Choroid plexus epithelial cell (primary cell): ENCODE measurements around the gene APBB3.

Source experiments
- DNase-seq: peaks from one replicate; pipeline ENCODE4 v3.0.0-alpha.2; 2010; ENCODE audit warnings: low read depth
- H3K4me3 ChIP-seq: 2 replicates; pipeline ENCODE4 v1.5.1; 2011; ENCODE audit warnings: low read depth, mild to moderate bottlenecking, control low read depth, low read length, moderate library complexity
- TF ChIP-seq, protein P1 (sequence below): conservative IDR thresholded peaks from 2 replicates; pipeline ENCODE4 v1.5.1; 2011; ENCODE audit warnings: low read depth, mild to moderate bottlenecking, control low read depth, inconsistent platforms, low read length, moderate library complexity

APBB3 gene

DNA sequence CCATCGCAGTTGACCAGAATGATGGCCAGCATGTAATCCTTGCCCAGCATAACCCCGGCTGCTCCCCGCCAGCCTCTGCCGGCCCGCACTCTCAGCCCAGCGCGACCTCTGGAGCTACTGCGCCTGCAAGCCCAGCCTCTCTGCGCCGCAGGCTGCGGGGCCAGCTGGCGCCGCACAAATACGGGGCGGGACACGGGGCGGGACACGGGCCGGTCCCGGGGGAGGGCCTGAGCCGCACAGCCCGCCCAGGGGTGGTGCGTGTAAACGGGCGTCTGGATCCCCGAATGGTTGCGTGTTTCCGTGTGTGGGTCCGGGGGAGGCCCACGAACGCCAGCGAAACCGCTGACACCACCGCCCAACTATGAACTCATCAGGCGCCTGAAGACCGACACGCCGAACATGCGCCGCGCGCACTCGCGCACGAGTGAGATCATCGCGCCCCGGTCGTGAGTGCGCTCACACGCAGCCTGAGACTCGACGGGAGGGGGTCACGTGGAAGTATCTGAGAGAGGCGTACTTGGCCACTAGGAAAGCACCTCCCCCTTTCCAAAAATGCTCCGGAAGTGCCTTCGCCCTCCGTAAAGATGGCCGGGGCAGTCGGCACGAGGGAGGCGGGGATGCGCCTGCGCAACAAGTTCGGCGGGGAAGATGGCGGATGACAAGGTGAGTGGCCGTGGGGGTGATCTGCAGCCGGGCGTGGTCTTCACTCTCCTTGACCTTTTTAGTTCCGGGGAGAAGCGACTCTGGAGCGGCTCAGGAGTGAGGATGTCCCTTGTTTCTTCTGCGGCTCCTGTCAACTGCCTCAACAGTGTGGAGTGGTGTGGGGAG, at the start of gene APBB3, which contains the start of gene SLC35A4:
APBB3 (minus strand) TSS at position 403 of the 828 bp plus-strand sequence; CDS start at position 50, 353 bp downstream.
SLC35A4 (plus strand) TSS at position 633 of the 828 bp plus-strand sequence. CDS start 2,342 bp downstream, outside the sequence.
- TF ChIP-seq, protein P1, sequence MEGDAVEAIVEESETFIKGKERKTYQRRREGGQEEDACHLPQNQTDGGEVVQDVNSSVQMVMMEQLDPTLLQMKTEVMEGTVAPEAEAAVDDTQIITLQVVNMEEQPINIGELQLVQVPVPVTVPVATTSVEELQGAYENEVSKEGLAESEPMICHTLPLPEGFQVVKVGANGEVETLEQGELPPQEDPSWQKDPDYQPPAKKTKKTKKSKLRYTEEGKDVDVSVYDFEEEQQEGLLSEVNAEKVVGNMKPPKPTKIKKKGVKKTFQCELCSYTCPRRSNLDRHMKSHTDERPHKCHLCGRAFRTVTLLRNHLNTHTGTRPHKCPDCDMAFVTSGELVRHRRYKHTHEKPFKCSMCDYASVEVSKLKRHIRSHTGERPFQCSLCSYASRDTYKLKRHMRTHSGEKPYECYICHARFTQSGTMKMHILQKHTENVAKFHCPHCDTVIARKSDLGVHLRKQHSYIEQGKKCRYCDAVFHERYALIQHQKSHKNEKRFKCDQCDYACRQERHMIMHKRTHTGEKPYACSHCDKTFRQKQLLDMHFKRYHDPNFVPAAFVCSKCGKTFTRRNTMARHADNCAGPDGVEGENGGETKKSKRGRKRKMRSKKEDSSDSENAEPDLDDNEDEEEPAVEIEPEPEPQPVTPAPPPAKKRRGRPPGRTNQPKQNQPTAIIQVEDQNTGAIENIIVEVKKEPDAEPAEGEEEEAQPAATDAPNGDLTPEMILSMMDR: no peak
- peak within 1 kb of the TSS; percentile 76 for H3K4me3 ChIP-seq
- peak; percentile 100 for DNase-seq

DNA sequence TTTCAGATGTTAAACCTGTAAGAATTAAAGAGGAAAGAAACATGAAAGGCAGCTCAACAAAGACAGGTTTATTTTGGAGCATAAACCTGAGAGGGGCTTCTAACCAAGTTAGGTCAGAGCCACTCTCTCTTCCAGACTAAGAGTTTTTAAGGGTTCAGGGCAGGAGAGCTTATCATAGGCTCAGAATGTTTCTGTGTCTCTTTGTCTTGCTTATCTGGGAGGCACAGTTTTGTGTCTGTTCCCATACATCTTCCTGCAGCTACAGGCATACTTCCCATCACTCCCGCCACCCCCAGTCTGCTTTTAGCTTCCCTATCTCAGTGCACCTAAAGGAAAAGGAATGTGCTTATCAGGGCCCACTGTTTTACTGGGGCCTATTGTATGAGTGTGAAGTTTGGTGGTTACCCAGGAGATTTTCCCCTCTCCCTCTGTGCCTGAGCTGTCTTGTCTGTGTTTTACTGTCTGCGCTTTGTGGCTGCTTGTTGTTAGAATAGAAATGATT, 46.7 kb upstream of the APBB3 start:
- DNase-seq: no peak
- TF ChIP-seq, protein P1: no peak
- H3K4me3 ChIP-seq: no peak overlapping the region

GRCh38 chr5:140609126-140609525, 44.7 kb upstream of the APBB3 start:
- no peak overlapping the region for H3K4me3 ChIP-seq
- TF ChIP-seq, protein P1: no peak
- DNase-seq: no peak

GRCh38 chr5:140608722-140609121, 44.3 kb upstream of the APBB3 start:
- H3K4me3 ChIP-seq: no peak overlapping the region
- DNase-seq: no peak
- TF ChIP-seq, protein P1: no peak

DNA sequence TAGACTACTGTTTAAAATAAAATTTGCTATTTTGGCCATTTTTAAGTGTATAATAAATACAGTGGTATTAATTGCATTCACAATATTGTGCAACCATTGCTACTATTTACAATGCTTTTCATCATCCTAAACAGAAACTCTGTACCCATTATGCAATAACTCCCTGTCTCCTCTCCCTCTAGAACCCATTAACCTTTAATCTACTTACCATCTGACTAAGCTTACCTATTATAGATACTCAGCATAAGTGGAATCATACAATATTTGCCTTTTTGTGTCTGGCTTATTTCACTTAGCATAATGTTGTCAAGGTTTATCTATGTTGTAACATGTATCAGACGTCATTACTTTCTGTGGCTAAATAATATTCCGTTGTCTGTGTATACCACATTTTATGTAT, 42.6 kb upstream of the APBB3 start:
- no peak for DNase-seq
- TF ChIP-seq, protein P1: no peak
- no peak overlapping the region for H3K4me3 ChIP-seq

DNA sequence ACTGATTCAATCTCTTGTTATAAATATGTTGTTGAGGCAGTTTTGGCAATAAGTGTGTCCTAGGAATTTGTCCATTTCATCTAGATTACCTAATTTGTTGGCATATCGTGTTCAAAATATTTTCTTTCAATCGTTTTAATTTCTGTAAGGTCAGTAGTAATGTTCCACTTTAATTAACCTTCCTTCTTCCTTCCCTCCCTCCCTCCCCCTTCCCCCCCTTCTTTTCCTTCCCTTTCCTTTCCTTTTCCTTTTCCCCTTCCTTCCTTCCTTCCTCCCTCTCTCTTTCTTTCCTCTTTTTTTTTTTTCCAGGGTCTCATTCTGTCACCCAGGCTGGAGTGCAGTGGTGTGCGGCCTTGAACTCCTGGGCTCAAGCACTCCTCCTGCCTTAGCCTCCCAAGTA, 41.5 kb upstream of the APBB3 start:
- DNase-seq: no peak
- H3K4me3 ChIP-seq: no peak overlapping the region
- TF ChIP-seq, protein P1: no peak
